B cell (primary cell): ENCODE results near the gene RAC3.

ENCODE experiments used
- CTCF ChIP-seq: fragments of 200-600 bp; IDR thresholded peaks from one replicate; pipeline ENCODE4 v1.8.0; 2022; ENCODE audit warnings: antibody characterized with exemption, mild to moderate bottlenecking
- EZH2 ChIP-seq: IDR thresholded peaks from 2 replicates; pipeline ENCODE4 v1.6.1; 2012; ENCODE audit warnings: borderline replicate concordance, low read depth, mild to moderate bottlenecking, moderate library complexity, low read length; ENCODE audit not compliant: insufficient read depth, poor library complexity, severe bottlenecking

GRCh38 chr17:82052638-82053059, 21.2 kb downstream of the RAC3 start:
- TF ChIP-seq CTCF, result no peak
- TF ChIP-seq EZH2, result no peak
